ENCODE results near the gene NAALADL2. TPM values are rescaled to one million over a fixed set of nuclear protein-coding genes. Genes with fewer than 3 reads are reported as not detected.
"Not testable (repeated sequence)": the region's sequence is repeated elsewhere in the genome, so short reads cannot be mapped to it uniquely, and the experiment has no call there.

The NAALADL2 gene
- total and polyA plus RNA-seq, 2 of the 13 experiments (the other 11 are each of a cell fraction or from before 2014, with no cell fraction given) = 0.08 TPM; not detected in 1

GRCh38 chr3:175358935-175359334 is 499.8 kb downstream of the NAALADL2 start:
- H3K27me3 ChIP-seq (ENCODE audit: control insufficient read depth in 1 of 2, insufficient read depth in 2 of 2, low read length in 2 of 2) = no peaks in the 10 kb centered on the region
- H3K27ac ChIP-seq (ENCODE audit: extremely low read length, insufficient read depth, low read length) = no peak overlapping the region
- no peak overlapping the region for H3K9ac ChIP-seq (ENCODE audit: insufficient read depth, low read depth, low read length)
- CTCF ChIA-PET (ENCODE audit: low intra/inter-chr PET ratio, low total read pairs) = no interaction called here
- BruUV-seq (replicated peaks) = no TSS peak
- no peak overlapping the region for H2AFZ ChIP-seq (ENCODE audit: low read length)
- intact Hi-C loops (cut with micrococcal nuclease; ENCODE audit: unreplicated experiment) (no loop called here), in situ Hi-C loops (cut with HindIII; ENCODE audit: extremely low pct_ligation_motif_present, low pct_unique_long_range_greater_than_20kb) (no loop called here)
- no peak overlapping the region for H3K4me2 ChIP-seq (ENCODE audit: low read depth, low read length)
- no peaks in the 10 kb centered on the region for H4K20me1 ChIP-seq (ENCODE audit: insufficient read depth, low read length)
- FAIRE-seq = no peak
- no peak overlapping the region for H3K4me3 ChIP-seq (replicated peaks in 1 of 3; ENCODE audit: insufficient read depth in 1 of 3, low read depth in 2 of 3, low read length in 3 of 3)
- no peaks in the 10 kb centered on the region for H3K36me3 ChIP-seq (replicated peaks in 1 of 2; ENCODE audit: control insufficient read depth in 1 of 2, insufficient read depth in 2 of 2, low read length in 2 of 2)
- no peak for ATAC-seq
- peak; percentile 61 for TF ChIP-seq CEBPB (IDR thresholded peaks at IDR 0.05; ENCODE audit: borderline replicate concordance, low read depth, low read length)
- TF ChIP-seq ZNF644 (CRISPR knock-in tag; IDR thresholded peaks at IDR 0.05; ENCODE audit: low read depth) = no peak
- no peak for DNase-seq (ENCODE audit: low spot score)
- no peaks in the 10 kb centered on the region for H3K79me2 ChIP-seq (ENCODE audit: insufficient read depth, low read length)
- POLR2A ChIA-PET = no interaction called here
- H3K9me3 ChIP-seq (ENCODE audit: low read length) = peaks cover 11% of the 10 kb centered on the region
- no peaks in the 10 kb centered on the region for H3K4me1 ChIP-seq (ENCODE audit: insufficient read depth, low read length)

GRCh38 chr3:175370426-175370825 is 511.3 kb downstream of the NAALADL2 start:
- intact Hi-C loops (cut with micrococcal nuclease; ENCODE audit: unreplicated experiment); H3K9ac ChIP-seq (ENCODE audit: insufficient read depth, low read depth, low read length); POLR2A ChIA-PET; H3K36me3 ChIP-seq (replicated peaks in 1 of 2; ENCODE audit: control insufficient read depth in 1 of 2, insufficient read depth in 2 of 2, low read length in 2 of 2); in situ Hi-C loops (cut with HindIII; ENCODE audit: extremely low pct_ligation_motif_present, low pct_unique_long_range_greater_than_20kb); H3K4me2 ChIP-seq (ENCODE audit: low read depth, low read length); BruUV-seq (replicated peaks); H3K27me3 ChIP-seq (ENCODE audit: control insufficient read depth in 1 of 2, insufficient read depth in 2 of 2, low read length in 2 of 2); FAIRE-seq; ATAC-seq; CTCF ChIA-PET (ENCODE audit: low intra/inter-chr PET ratio, low total read pairs); H3K4me3 ChIP-seq (replicated peaks in 1 of 3; ENCODE audit: insufficient read depth in 1 of 3, low read depth in 2 of 3, low read length in 3 of 3); DNase-seq (ENCODE audit: low spot score); H3K79me2 ChIP-seq (ENCODE audit: insufficient read depth, low read length); H2AFZ ChIP-seq (ENCODE audit: low read length); H4K20me1 ChIP-seq (ENCODE audit: insufficient read depth, low read length); H3K27ac ChIP-seq (ENCODE audit: extremely low read length, insufficient read depth, low read length); H3K4me1 ChIP-seq (ENCODE audit: insufficient read depth, low read length); H3K9me3 ChIP-seq (ENCODE audit: low read length): not testable (repeated sequence)
- 2% methylated on average over 3 of the region's 3 CpGs for WGBS (ENCODE audit: low lambda C conversion rate)

GRCh38 chr3:175371187-175371586 is 512.1 kb downstream of the NAALADL2 start:
- not testable (repeated sequence) for FAIRE-seq

More at GRCh38 chr3:175371187-175371586, 512.1 kb downstream of the NAALADL2 start:
- H3K9ac ChIP-seq (ENCODE audit: insufficient read depth, low read depth, low read length); H2AFZ ChIP-seq (ENCODE audit: low read length); ATAC-seq; BruUV-seq (replicated peaks); H3K4me3 ChIP-seq (replicated peaks in 1 of 3; ENCODE audit: insufficient read depth in 1 of 3, low read depth in 2 of 3, low read length in 3 of 3); in situ Hi-C loops (cut with HindIII; ENCODE audit: extremely low pct_ligation_motif_present, low pct_unique_long_range_greater_than_20kb); CTCF ChIA-PET (ENCODE audit: low intra/inter-chr PET ratio, low total read pairs); H3K4me2 ChIP-seq (ENCODE audit: low read depth, low read length); H4K20me1 ChIP-seq (ENCODE audit: insufficient read depth, low read length); H3K4me1 ChIP-seq (ENCODE audit: insufficient read depth, low read length); H3K9me3 ChIP-seq (ENCODE audit: low read length); POLR2A ChIA-PET; DNase-seq (ENCODE audit: low spot score); H3K27ac ChIP-seq (ENCODE audit: extremely low read length, insufficient read depth, low read length); H3K27me3 ChIP-seq (ENCODE audit: control insufficient read depth in 1 of 2, insufficient read depth in 2 of 2, low read length in 2 of 2); H3K79me2 ChIP-seq (ENCODE audit: insufficient read depth, low read length); H3K36me3 ChIP-seq (replicated peaks in 1 of 2; ENCODE audit: control insufficient read depth in 1 of 2, insufficient read depth in 2 of 2, low read length in 2 of 2); intact Hi-C loops (cut with micrococcal nuclease; ENCODE audit: unreplicated experiment): not testable (repeated sequence)
- WGBS (ENCODE audit: low lambda C conversion rate) = 73% methylated on average over 18 of the region's 18 CpGs
